NCI-H2227 treated with DMSO at 0.1 percent for 48 hours (cell line): ENCODE data around the gene ATP8A2.
"Not testable (repeated sequence)": the region's sequence is repeated elsewhere in the genome, so short reads cannot be mapped to it uniquely, and the experiment has no call there.

Experiments used
- DNase-seq: peaks from one replicate; lab custom pipeline; 2025; lab: John Stamatoyannopoulos, UW

The ATP8A2 gene

GRCh38 chr13:25548991-25549390, 177.2 kb downstream of the ATP8A2 start:
- not testable (repeated sequence) for DNase-seq

- no peak for DNase-seq
Measured at GRCh38 chr13:25561812-25562211, 190.0 kb downstream of the ATP8A2 start.

GRCh38 chr13:25570185-25570584, 198.4 kb downstream of the ATP8A2 start:
- no peak for DNase-seq

GRCh38 chr13:25571237-25571636, 199.5 kb downstream of the ATP8A2 start:
- DNase-seq: no peak

- DNase-seq: not testable (repeated sequence)
Measured at GRCh38 chr13:25572171-25572570, 200.4 kb downstream of the ATP8A2 start.

GRCh38 chr13:25574437-25575411, 202.9 kb downstream of the ATP8A2 start:
- DNase-seq: peak; percentile 81

GRCh38 chr13:25575562-25575961, 203.8 kb downstream of the ATP8A2 start:
- DNase-seq: no peak

GRCh38 chr13:25578526-25578925, 206.8 kb downstream of the ATP8A2 start:
- no peak for DNase-seq

GRCh38 chr13:25579221-25579620, 207.4 kb downstream of the ATP8A2 start:
- DNase-seq: no peak

- DNase-seq: no peak
Measured at GRCh38 chr13:25581351-25581750, 209.6 kb downstream of the ATP8A2 start.

GRCh38 chr13:25584087-25584486, 212.3 kb downstream of the ATP8A2 start:
- DNase-seq: no peak

GRCh38 chr13:25585000-25585399, 213.2 kb downstream of the ATP8A2 start:
- no peak for DNase-seq

- DNase-seq: no peak
Measured at GRCh38 chr13:25587326-25587980, 215.7 kb downstream of the ATP8A2 start.

- DNase-seq: no peak
Measured at GRCh38 chr13:25588336-25589060, 216.7 kb downstream of the ATP8A2 start.

GRCh38 chr13:25598421-25598820, 226.6 kb downstream of the ATP8A2 start:
- DNase-seq: no peak

GRCh38 chr13:25602176-25602575, 230.4 kb downstream of the ATP8A2 start:
- DNase-seq: no peak

- no peak for DNase-seq
Measured at GRCh38 chr13:25604106-25604505, 232.3 kb downstream of the ATP8A2 start.

GRCh38 chr13:25607096-25607495, 235.3 kb downstream of the ATP8A2 start:
- no peak for DNase-seq

GRCh38 chr13:25608181-25608580, 236.4 kb downstream of the ATP8A2 start:
- no peak for DNase-seq

- DNase-seq: peak; percentile 11
Measured at GRCh38 chr13:25616674-25617073, 244.9 kb downstream of the ATP8A2 start.

- DNase-seq: no peak
Measured at GRCh38 chr13:25619897-25620296, 248.1 kb downstream of the ATP8A2 start.

GRCh38 chr13:25625414-25625813, 253.6 kb downstream of the ATP8A2 start:
- peak; percentile 78 for DNase-seq
